Kidney (tissue), 14 donors: Measurements from ENCODE around the gene XRCC5. TPM values are rescaled to one million over a fixed set of nuclear protein-coding genes. Genes with fewer than 3 reads are reported as not detected.

ENCODE experiments used
- DNase-seq, 5 donors: peaks; one replicate each; pipeline ENCODE4 v3.0.0-alpha.2; 2013 to 2020
- FAIRE-seq: peaks from 2 replicates; lab custom pipeline; 2012; peaks lifted over from hg19 to GRCh38; lab: Jason Lieb, UNC
- H3K27ac ChIP-seq, 2 donors: one replicate each; pipeline ENCODE4 v1.7.0; 2013; ENCODE audit warnings: low read depth in 2 of 2, low read length in 2 of 2, inconsistent platforms in 1 of 2
- H3K27me3 ChIP-seq: one replicate; pipeline ENCODE4 v1.7.1; 2013; ENCODE audit warnings: low read length, inconsistent platforms; ENCODE audit not compliant: control insufficient read depth, insufficient read depth
- H3K36me3 ChIP-seq, 3 donors: one replicate each; pipeline versions ENCODE4 v1.7.0 to v1.7.1; 2013; ENCODE audit warnings: low read length in 3 of 3, control low read depth in 1 of 3, inconsistent platforms in 1 of 3; ENCODE audit not compliant: insufficient read depth in 3 of 3, control insufficient read depth in 2 of 3
- H3K4me1 ChIP-seq, 3 donors: one replicate each; pipeline versions ENCODE4 v1.7.0 to v1.7.1; 2013; ENCODE audit warnings: low read length in 3 of 3, inconsistent platforms in 1 of 3, low read depth in 1 of 3; ENCODE audit not compliant: control insufficient read depth in 2 of 3, insufficient read depth in 2 of 3
- H3K4me3 ChIP-seq, 3 donors: one replicate each; pipeline versions ENCODE4 v1.7.0 to v1.8.1; 2013; ENCODE audit warnings: low read length in 3 of 3, control low read depth in 1 of 3, inconsistent platforms in 1 of 3
- H3K9ac ChIP-seq, 3 donors: one replicate each; pipeline versions ENCODE4 v1.7.0 to v1.7.1; 2013; ENCODE audit warnings: low read length in 3 of 3, control low read depth in 1 of 3, inconsistent platforms in 1 of 3
- H3K9me3 ChIP-seq, 3 donors: one replicate each; pipeline versions ENCODE4 v1.7.0 to v1.7.1; 2013; ENCODE audit warnings: low read length in 3 of 3, control low read depth in 1 of 3, inconsistent platforms in 1 of 3; ENCODE audit not compliant: control insufficient read depth in 2 of 3, insufficient read depth in 1 of 3
- CTCF ChIP-seq: IDR thresholded peaks from 3 replicates; pipeline ENCODE4 v1.5.1; 2012; ENCODE audit warnings: mild to moderate bottlenecking, moderate library complexity, borderline replicate concordance; ENCODE audit not compliant: insufficient read depth; ENCODE audit errors: extremely low read depth
- intact Hi-C: fragments of 100-400 bp; cut with DNase I; formaldehyde crosslinking; loops from one replicate; pipeline ENCODE4 v1.11.1; 2022
- polyA plus RNA-seq: library from polyadenylated mRNA; stranded (reverse); fragments of 350-450 nt; fragmentation: Illumina TruSeq; extraction: RNeasy Lipid Tissue Mini Kit (QIAGEN cat#74804); gene quantifications from one replicate; pipeline ENCODE4 v1.2.3, GENCODE V29; 2014; ENCODE audit warnings: low read depth, low replicate concordance; ENCODE audit not compliant: insufficient read depth
- total RNA-seq: library from RNA; stranded (reverse); fragmentation: NEBNext Ultra II Directional; extraction: Animal tissue kit (Norgen Biotek cat#: 25700); gene quantifications from one replicate; pipeline ENCODE4 v1.2.1, GENCODE V29; 2021
- donor health status: control.
- donor health status: control.
- donor health status: control.
- donor health status: control.
- donor health status: control.
- donor health status: DM: yes; HTN: yes; CAD: no.
- donor health status: Normal renal cell carcinoma (clear cell type).

XRCC5 gene
- total and polyA plus RNA-seq, 2 donors from 2014 or later = 90.7 to 265 TPM

GRCh38 chr2:216118474-216118873 lies 9.3 kb downstream of the XRCC5 start:
- H3K27me3 ChIP-seq = no peaks in the 10 kb centered on the region
- H3K36me3 ChIP-seq = peaks cover 19 to 57% (median 40%) of the 10 kb centered on the region in 3 donors
- H3K9me3 ChIP-seq = no peaks in the 10 kb centered on the region
- H3K4me3 ChIP-seq = no peak overlapping the region
- H3K27ac ChIP-seq = no peak overlapping the region
- no peak for TF ChIP-seq CTCF
- FAIRE-seq = no peak
- DNase-seq = no peak
- H3K4me1 ChIP-seq = peaks cover 4 to 10% (median 8%) of the 10 kb centered on the region in 3 donors
- intact Hi-C loops = no loop called here
- no peak overlapping the region for H3K9ac ChIP-seq

GRCh38 chr2:216119146-216119545 lies 10.0 kb downstream of the XRCC5 start:
- intact Hi-C loops = no loop called here
- Histone ChIP-seq H3K36me3 (peaks cover 16 to 57% (median 35%) of the 10 kb centered on the region in 3 donors), H3K27ac (no peak overlapping the region), H3K27me3 (no peaks in the 10 kb centered on the region), H3K9ac (no peak overlapping the region), H3K4me3 (no peak overlapping the region), H3K4me1 (peaks cover 4 to 9% (median 7%) of the 10 kb centered on the region in 3 donors), H3K9me3 (no peaks in the 10 kb centered on the region)
- TF ChIP-seq CTCF = no peak
- DNase-seq (no peak), FAIRE-seq (no peak)

- no peak for TF ChIP-seq CTCF
- Histone ChIP-seq H3K36me3 (peaks cover 15 to 62% (median 39%) of the 10 kb centered on the region in 3 donors), H3K4me1 (peaks cover 0 to 5% (median 2%) of the 10 kb centered on the region in 3 donors), H3K27ac (no peak overlapping the region), H3K4me3 (no peak overlapping the region), H3K9ac (no peak overlapping the region), H3K27me3 (no peaks in the 10 kb centered on the region), H3K9me3 (no peaks in the 10 kb centered on the region)
- no peak for FAIRE-seq
- DNase-seq = no peak
- intact Hi-C loops = no loop called here
Observed at GRCh38 chr2:216119986-216120385, 10.8 kb downstream of the XRCC5 start.

GRCh38 chr2:216121255-216121654 lies 12.1 kb downstream of the XRCC5 start:
- peaks cover 15 to 73% (median 44%) of the 10 kb centered on the region in 3 donors for H3K36me3 ChIP-seq
- no peak for FAIRE-seq
- H3K4me1 ChIP-seq = no peaks in the 10 kb centered on the region
- no peak for TF ChIP-seq CTCF
- no peaks in the 10 kb centered on the region for H3K9me3 ChIP-seq
- intact Hi-C loops = no loop called here
- H3K27ac ChIP-seq = no peak overlapping the region
- H3K27me3 ChIP-seq = no peaks in the 10 kb centered on the region
- H3K4me3 ChIP-seq = no peak overlapping the region
- DNase-seq = no peak
- H3K9ac ChIP-seq = no peak overlapping the region
